Caco-2 (cell line): ENCODE data around the gene WFDC12. TPM values are rescaled to one million over a fixed set of nuclear protein-coding genes. Genes with fewer than 3 reads are reported as not detected.

Source experiments
- BruUV-seq: library from RNA; stranded (reverse); fragments of 400-500 nt; replicated peaks from 2 replicates; lab custom pipeline; 2021; lab: Mats Ljungman, UMichigan
- CTCF ChIA-PET: fragments of 300-600 bp; sonication (Branson Sonifier 250); formaldehyde crosslinking; loops from one replicate; lab custom pipeline; 2022; ENCODE audit warnings: antibody characterized with exemption; lab: Charles Lee
- POLR2A ChIA-PET: fragments of 300-600 bp; sonication (Branson Sonifier 250); formaldehyde crosslinking; loops from one replicate; lab custom pipeline; 2022; ENCODE audit warnings: antibody characterized with exemption; lab: Charles Lee
- DNase-seq, 2 experiments: peaks; one replicate each; pipeline versions ENCODE4 v3.0.0 to v3.0.0-alpha.2; 2020 to 2022
- H3K27me3 ChIP-seq: replicated peaks from 2 replicates; pipeline ENCODE4 v1.6.0; 2011; ENCODE audit warnings: low read length; ENCODE audit not compliant: control insufficient read depth, insufficient read depth
- H3K36me3 ChIP-seq: 2 replicates; pipeline ENCODE4 v1.5.1; 2011; ENCODE audit warnings: low read length; ENCODE audit not compliant: control insufficient read depth, insufficient read depth
- H3K4me1 ChIP-seq: fragments of 250-450 bp; sonication (Bioruptor Pico); 2 replicates; pipeline ENCODE4 v1.5.1; 2020; ENCODE audit warnings: mild to moderate bottlenecking
- H3K4me3 ChIP-seq: 2 replicates; pipeline ENCODE4 v1.5.1; 2011; ENCODE audit warnings: low read depth, mild to moderate bottlenecking, control low read depth, low read length
- H3K9me3 ChIP-seq: fragments of 250-450 bp; sonication (Bioruptor Pico); 2 replicates; pipeline ENCODE4 v1.5.1; 2020; ENCODE audit warnings: mild to moderate bottlenecking, moderate library complexity
- H3K27ac Mint-ChIP-seq: one replicate; pipeline ENCODE4 v1.8.0; 2022; ENCODE audit warnings: mixed read lengths; ENCODE audit not compliant: unreplicated experiment
- H3K27me3 Mint-ChIP-seq: one replicate; pipeline ENCODE4 v1.8.0; 2022; ENCODE audit warnings: mixed read lengths; ENCODE audit not compliant: insufficient read depth, unreplicated experiment
- H3K36me3 Mint-ChIP-seq: one replicate; pipeline ENCODE4 v1.8.0; 2022; ENCODE audit warnings: mild to moderate bottlenecking, mixed read lengths; ENCODE audit not compliant: insufficient read depth, unreplicated experiment
- H3K4me1 Mint-ChIP-seq: one replicate; pipeline ENCODE4 v1.8.0; 2022; ENCODE audit warnings: low read depth, mixed read lengths; ENCODE audit not compliant: unreplicated experiment
- H3K4me3 Mint-ChIP-seq: one replicate; pipeline ENCODE4 v1.8.0; 2022; ENCODE audit warnings: mild to moderate bottlenecking, moderate library complexity, mixed read lengths; ENCODE audit not compliant: unreplicated experiment
- H3K9me3 Mint-ChIP-seq: one replicate; pipeline ENCODE4 v1.8.0; 2022; ENCODE audit warnings: mixed read lengths; ENCODE audit not compliant: unreplicated experiment
- CTCF ChIP-seq, 2 experiments: fragments of 200-600 bp in 1 of 2; IDR thresholded peaks; 1 replicate in 1 of 2; 2 replicates in 1 of 2; pipeline versions ENCODE4 v1.5.1 to v1.8.0; 2011 to 2022; ENCODE audit warnings: antibody characterized with exemption in 1 of 2, control low read depth in 1 of 2, inconsistent platforms in 1 of 2, low read depth in 1 of 2, low read length in 1 of 2, mild to moderate bottlenecking in 1 of 2, moderate library complexity in 1 of 2; ENCODE audit not compliant: insufficient read depth in 1 of 2, severe bottlenecking in 1 of 2, unreplicated experiment in 1 of 2
- intact Hi-C: fragments of 100-400 bp; cut with micrococcal nuclease; formaldehyde crosslinking; loops from one replicate; pipeline ENCODE4 v1.10.0; 2022; ENCODE audit not compliant: unreplicated experiment
- total RNA-seq: library from RNA; stranded (reverse); gene quantifications from 2 replicates; pipeline ENCODE4 v1.2.3, GENCODE V29; 2022

The WFDC12 gene
- total RNA-seq, 1 experiment from 2014 or later, result not detected

- peaks cover 5% of the 10 kb centered on the region; the same call in 1 of the 2 replicates for H3K9me3 ChIP-seq
- H3K4me1 Mint-ChIP-seq, result no peaks in the 10 kb centered on the region
- peaks cover 3% of the 10 kb centered on the region; the same call in 1 of the 2 replicates for H3K27me3 ChIP-seq
- no peak overlapping the region for H3K4me3 ChIP-seq
- H3K27me3 Mint-ChIP-seq, result peaks cover 11% of the 10 kb centered on the region
- TF ChIP-seq CTCF (IDR thresholded peaks at IDR 0.05; ENCODE audit: insufficient read depth in 1 of 2, low read depth in 1 of 2, low read length in 1 of 2, severe bottlenecking in 1 of 2, unreplicated experiment in 1 of 2), result peak; percentile 97 to 99
- H3K4me3 Mint-ChIP-seq, result no peak overlapping the region
- ChIA-PET POLR2A (no interaction called here), CTCF (interaction anchor here (0.6 to 2.8 kb wide), 20 partner anchors 8 to 632 kb away, joined by 3 to 20 read pairs (median 5); partner anchors contain the start of gene WFDC12)
- no peaks in the 10 kb centered on the region for H3K9me3 Mint-ChIP-seq
- BruUV-seq, result no TSS peak
- intact Hi-C loops, result loop anchor here (1.0 kb wide), 1 partner anchor 153 kb away; no protein-coding TSS in a partner anchor
- H3K36me3 Mint-ChIP-seq, result no peaks in the 10 kb centered on the region
- H3K4me1 ChIP-seq, result peaks cover 7% of the 10 kb centered on the region
- no peaks in the 10 kb centered on the region for H3K36me3 ChIP-seq
- no peak overlapping the region for H3K27ac Mint-ChIP-seq
- DNase-seq, result peak; percentile 85 to 89
These were observed 14.5 kb upstream of the WFDC12 start for GRCh38 chr20:45138561-45139300.

- no peaks in the 10 kb centered on the region for H3K9me3 Mint-ChIP-seq
- H3K36me3 Mint-ChIP-seq, result no peaks in the 10 kb centered on the region
- no peak overlapping the region for H3K27ac Mint-ChIP-seq
- BruUV-seq, result no TSS peak
- H3K4me1 ChIP-seq, result peaks cover 7% of the 10 kb centered on the region
- no peak overlapping the region for H3K4me3 Mint-ChIP-seq
- H3K27me3 ChIP-seq, result peaks cover 1% of the 10 kb centered on the region; the same call in 1 of the 2 replicates
- TF ChIP-seq CTCF (IDR thresholded peaks at IDR 0.05; ENCODE audit: insufficient read depth in 1 of 2, low read depth in 1 of 2, low read length in 1 of 2, severe bottlenecking in 1 of 2, unreplicated experiment in 1 of 2), result no peak
- ChIA-PET CTCF (no interaction called here), POLR2A (no interaction called here)
- no peak for DNase-seq
- peaks cover 18% of the 10 kb centered on the region for H3K27me3 Mint-ChIP-seq
- no peaks in the 10 kb centered on the region for H3K4me1 Mint-ChIP-seq
- intact Hi-C loops, result no loop called here
- H3K4me3 ChIP-seq, result no peak overlapping the region
- H3K9me3 ChIP-seq, result 0 out of 2 replicates have a peak, but pooled peaks cover 3% of the 10 kb centered on the region
- H3K36me3 ChIP-seq, result no peaks in the 10 kb centered on the region
These were observed 12.6 kb upstream of the WFDC12 start for GRCh38 chr20:45136911-45137310.

GRCh38 chr20:45128099-45128498 lies 3.8 kb upstream of the WFDC12 start:
- H3K27ac Mint-ChIP-seq, result no peak overlapping the region
- no peak for TF ChIP-seq CTCF (IDR thresholded peaks at IDR 0.05; ENCODE audit: insufficient read depth in 1 of 2, low read depth in 1 of 2, low read length in 1 of 2, severe bottlenecking in 1 of 2, unreplicated experiment in 1 of 2)
- intact Hi-C loops, result no loop called here
- Histone ChIP-seq H3K4me3 (no peak overlapping the region), H3K4me1 (no peaks in the 10 kb centered on the region), H3K9me3 (no peaks in the 10 kb centered on the region), H3K36me3 (no peaks in the 10 kb centered on the region), H3K27me3 (0 out of 2 replicates have a peak, but pooled peaks cover 1% of the 10 kb centered on the region)
- no peaks in the 10 kb centered on the region for H3K36me3 Mint-ChIP-seq
- H3K4me1 Mint-ChIP-seq, result no peaks in the 10 kb centered on the region
- no TSS peak for BruUV-seq
- CTCF ChIA-PET, result interaction anchor here (1.0 kb wide), 1 partner anchor 11 kb away, joined by 5 read pairs; no protein-coding TSS in a partner anchor
- no peaks in the 10 kb centered on the region for H3K9me3 Mint-ChIP-seq
- no peak for DNase-seq
- H3K4me3 Mint-ChIP-seq, result no peak overlapping the region
- H3K27me3 Mint-ChIP-seq, result peaks cover 32% of the 10 kb centered on the region
- POLR2A ChIA-PET, result no interaction called here
